ENCODE measurements around the gene KRTAP4-1.
"Not testable (repeated sequence)": the region's sequence is repeated elsewhere in the genome, so short reads cannot be mapped to it uniquely, and the experiment has no call there.

Gene KRTAP4-1

DNA sequence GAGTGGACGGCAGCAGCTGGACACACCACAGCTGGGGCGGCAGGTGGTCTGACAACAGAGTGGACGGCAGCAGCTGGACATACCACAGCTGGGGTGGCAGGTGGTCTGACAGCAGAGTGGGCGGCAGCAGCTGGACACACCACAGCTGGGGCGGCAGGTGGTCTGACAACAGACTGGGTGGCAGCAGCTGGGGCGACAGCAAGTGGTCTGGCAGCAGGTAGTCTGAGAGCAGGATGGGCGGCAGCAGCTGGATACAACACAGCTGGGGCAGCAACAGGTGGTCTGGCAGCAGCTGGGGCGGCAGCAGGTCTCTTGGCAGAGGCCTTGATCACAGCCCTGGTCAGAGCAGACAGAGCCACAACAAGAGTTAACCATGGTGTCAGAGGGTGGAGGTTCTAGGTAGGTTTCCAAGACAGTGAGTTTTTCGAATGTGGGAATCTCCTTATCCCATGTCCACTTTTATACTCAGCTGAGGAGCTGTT lies at the start of gene KRTAP4-1:
Gene KRTAP4-1 (minus strand): TSS at position 432 of the 482 bp plus-strand sequence. CDS start 57 bp downstream, at position 375.
- DNase-seq, result no peak

DNA sequence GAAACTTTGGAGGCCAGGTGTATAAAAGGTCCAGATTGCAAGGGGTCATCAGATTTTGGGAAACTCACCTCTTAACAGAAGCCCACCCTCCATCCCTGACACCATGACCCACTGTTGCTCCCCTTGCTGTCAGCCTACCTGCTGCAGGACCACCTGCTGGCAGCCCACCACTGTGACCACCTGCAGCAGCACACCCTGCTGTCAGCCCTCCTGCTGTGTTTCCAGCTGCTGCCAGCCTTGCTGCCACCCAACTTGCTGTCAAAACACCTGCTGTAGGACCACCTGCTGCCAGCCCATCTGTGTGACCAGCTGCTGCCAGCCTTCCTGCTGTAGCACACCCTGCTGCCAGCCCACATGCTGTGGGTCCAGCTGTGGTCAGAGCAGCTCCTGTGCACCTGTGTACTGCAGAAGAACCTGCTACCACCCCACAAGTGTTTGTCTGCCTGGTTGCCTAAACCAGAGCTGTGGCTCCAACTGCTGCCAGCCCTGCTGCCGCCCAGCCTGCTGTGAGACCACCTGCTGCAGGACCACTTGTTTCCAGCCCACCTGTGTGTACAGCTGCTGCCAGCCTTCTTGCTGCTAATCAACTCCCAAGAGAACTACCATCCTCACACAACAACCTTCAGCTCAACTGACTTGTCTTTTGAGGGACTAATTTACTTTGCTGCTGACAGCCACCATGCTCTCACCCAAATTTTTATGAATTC lies 47.8 kb upstream of the KRTAP4-1 start, which contains the start of gene KRTAP9-3:
Gene KRTAP9-3 (plus strand): TSS at position 51 of the 707 bp plus-strand sequence. CDS start 53 bp downstream, at position 104.
- DNase-seq, result not testable (repeated sequence)

DNA sequence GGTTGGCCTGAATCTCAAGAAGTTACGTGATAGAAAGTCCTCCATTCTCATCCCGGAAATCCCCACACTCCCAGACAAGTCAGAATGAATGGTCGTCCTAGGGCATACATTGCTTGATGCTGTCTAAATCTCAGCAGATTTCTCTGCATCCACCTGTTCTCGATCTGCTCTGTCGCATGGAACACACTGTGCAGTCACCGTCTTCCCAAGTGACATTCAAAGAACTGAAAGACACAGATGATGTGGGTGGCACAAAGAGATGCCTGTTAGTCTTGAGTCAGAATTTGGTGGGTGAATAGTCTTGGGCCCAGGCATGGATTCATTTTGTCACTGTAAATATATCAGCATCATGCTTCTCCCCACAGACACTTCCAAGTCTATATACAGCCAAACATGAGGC lies 47.0 kb upstream of the KRTAP4-1 start:
- no peak for DNase-seq

DNA sequence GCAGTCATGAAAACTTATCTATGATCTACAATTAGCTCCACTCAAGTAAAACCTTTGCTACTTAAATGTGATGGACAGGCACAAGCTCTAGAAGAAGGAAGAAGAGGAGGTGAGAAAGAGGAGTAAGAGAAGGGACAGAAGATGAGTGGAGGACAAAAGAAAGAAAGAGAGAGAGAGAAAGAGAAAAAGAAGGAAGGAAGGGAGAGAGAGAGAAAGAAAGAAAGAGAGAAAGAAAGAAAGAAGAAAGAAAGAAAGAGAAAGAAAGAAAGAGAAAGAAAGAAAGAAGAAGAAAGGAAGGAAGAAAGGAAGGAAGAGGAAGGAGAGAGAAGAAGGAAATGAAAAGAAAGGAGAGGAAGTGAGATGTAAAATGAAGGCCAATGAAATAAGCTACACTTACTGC lies 45.4 kb upstream of the KRTAP4-1 start:
- no peak for DNase-seq

DNA sequence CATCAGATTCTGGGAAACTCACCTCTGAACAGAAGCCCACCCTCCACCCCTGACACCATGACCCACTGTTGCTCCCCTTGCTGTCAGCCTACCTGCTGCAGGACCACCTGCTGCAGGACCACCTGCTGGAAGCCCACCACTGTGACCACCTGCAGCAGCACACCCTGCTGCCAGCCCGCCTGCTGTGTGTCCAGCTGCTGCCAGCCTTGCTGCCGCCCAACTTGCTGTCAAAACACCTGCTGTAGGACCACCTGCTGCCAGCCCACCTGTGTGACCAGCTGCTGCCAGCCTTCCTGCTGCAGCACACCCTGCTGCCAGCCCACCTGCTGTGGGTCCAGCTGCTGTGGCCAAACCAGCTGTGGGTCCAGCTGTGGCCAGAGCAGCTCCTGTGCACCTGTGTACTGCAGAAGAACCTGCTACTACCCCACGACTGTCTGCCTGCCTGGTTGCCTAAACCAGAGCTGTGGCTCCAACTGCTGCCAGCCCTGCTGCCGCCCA lies 41.9 kb upstream of the KRTAP4-1 start, which contains the start of gene KRTAP9-2:
Gene KRTAP9-2 (plus strand): TSS at position 51 of the 498 bp plus-strand sequence. CDS start 7 bp downstream, at position 58.
- not testable (repeated sequence) for DNase-seq

DNA sequence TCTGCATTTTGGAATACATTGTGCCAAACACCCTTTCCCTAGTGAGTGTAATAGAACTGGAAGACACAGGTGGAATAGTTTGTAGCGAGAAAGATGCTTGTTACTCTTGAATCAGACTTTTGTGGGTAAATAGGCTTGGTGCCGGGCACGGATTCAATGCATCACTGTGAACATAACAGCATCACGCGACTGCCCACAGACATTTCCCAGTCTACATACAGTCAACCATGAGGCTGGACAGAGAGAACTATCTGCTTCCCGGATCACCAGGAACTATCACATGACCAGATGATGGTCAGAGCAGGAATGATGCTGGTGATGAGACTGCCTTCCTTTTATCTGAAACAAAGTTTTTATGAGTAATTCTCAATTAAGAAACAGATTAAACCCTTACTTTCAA lies 41.3 kb upstream of the KRTAP4-1 start:
- DNase-seq, result no peak

DNA sequence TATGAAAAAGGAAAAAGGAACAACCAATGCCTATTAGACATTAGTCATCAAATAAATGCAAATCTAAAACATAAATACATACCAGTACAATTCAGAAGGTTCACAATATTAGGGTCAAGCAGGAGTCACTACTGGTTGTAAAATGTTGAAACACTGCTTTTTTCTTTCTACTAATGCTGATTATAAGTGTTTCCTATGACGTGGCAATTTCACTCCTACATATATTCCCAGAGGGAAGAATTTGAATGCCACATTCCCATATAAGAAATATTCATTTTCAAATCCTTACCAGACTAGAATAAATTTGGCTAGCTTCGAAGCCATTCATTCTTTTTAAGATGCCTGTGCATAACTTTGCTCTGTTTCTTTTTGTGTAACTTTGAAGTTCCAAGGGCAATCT lies 39.1 kb upstream of the KRTAP4-1 start:
- DNase-seq, result no peak

DNA sequence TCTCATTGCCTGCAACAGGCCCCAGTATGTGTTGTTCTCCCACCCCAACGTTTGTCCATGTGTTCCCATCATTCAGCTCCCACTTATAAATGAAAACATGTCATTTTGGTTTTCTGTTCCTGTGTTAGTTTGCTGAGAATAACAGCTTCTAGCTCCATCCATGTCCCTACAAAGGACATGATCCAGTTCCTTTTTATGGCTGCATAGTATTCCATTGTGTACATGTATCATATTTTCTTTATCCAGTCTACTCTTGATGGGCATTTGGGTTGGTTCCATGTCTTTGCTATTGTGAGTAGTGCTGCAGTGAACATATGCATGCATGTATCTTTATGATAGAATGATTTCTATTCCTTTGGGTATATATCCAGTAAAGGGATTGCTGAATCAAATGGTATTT lies 31.0 kb upstream of the KRTAP4-1 start:
- DNase-seq, result no peak

DNA sequence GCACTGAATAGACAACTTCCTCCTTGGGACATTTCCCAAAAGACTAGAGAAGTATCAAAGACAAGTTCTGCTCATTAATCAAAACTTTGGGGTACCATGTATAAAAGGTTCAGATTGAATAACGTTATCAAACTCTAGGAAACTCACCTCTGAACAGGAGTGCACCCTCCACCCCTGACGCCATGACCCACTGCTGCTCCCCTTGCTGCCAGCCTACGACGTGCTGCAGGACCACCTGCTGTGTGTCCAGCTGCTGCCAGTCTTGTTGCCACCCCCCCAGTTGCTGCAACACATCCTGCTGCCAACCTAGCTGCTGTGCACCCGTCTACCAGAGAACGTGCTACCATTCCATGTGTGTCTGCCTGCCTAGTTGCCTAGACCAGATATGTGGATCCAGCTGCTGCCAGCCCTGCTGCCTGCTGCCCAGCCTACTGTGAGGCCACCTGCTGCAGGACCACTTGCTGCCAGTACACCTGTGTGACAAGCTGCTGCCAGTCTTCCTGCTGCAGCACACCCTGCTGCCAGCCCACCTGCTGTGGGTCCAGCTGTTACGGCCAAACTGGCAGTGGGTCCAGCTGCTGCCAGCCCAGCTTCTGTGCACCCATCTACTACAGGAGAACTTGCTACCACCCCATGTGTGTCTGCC lies 27.9 kb upstream of the KRTAP4-1 start:
- DNase-seq, result no peak

DNA sequence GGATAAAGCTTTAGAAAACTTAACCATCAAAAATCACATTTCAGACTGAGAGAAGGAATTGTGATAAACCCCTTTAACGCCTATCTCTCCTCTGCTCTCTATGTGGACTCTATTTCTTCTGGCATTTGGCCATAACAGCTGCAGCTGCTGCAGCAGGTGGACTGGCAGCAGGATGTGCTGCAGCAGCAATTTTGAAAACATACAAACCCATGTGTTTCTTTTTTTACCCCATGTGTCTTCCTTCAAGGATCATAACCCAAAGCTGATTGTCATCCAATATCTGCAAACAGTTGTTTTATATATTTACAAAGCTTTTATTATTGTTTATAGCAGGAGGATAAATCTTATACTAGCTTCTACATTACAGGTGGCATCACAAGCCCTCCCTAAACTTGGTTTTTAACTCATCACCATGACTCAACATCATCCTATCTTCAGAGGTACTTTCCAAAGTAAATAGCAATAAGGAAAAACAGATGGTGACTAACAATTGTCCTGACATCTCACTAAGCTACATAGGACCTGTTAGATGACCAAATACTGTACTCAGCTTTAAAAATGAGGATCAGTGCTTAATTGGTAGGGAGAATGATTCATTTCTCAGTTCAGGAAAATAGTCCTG lies 27.2 kb upstream of the KRTAP4-1 start:
- DNase-seq, result no peak

DNA sequence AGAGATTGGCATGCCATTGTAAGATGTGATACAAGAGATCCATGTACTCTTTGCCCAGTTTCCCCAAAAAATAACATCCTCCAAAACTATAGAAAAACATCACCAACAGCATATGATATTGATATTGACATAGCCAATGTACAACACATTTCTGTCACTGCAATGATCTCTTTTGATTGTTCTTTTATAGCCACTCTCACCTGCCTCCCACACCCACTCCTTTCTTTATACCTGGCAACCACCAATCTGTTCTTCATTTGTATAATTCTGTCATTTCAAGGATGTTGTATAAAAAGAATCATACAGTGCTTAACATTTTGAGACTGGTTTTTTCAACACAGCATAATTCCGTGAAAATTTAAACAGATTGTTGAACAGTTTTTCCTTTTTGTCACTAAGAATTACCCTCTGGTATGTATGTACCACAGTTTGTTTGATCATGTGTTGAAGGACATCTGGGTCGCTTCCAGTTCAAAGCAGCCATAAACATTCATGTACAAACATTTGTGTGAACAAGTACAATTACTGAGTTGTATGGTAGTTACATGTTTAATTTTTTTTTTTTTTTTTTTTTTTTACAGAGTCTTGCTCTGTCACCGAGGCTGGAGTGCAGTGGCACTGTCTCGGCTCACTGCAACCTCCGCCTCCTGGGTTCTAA lies 14.8 kb upstream of the KRTAP4-1 start:
- no peak for DNase-seq

DNA sequence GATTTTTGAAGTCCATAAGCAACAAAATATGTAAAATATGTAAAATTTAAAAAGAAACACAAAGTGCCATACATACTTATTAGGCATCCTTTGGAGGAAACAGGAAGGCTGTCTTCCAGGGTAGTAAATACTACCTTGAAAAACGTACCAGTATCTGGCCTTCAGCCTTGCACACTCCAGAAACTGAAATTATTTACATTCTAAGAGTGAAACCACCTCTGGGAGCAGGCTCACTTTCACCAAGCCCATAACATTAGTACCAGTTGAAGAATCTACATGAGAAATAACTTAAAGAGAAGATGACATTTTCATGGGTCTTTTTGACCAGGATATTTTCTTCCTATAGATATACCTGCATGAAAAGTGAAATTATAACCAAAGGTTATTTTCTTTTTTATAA lies 11.4 kb upstream of the KRTAP4-1 start:
- no peak for DNase-seq

DNA sequence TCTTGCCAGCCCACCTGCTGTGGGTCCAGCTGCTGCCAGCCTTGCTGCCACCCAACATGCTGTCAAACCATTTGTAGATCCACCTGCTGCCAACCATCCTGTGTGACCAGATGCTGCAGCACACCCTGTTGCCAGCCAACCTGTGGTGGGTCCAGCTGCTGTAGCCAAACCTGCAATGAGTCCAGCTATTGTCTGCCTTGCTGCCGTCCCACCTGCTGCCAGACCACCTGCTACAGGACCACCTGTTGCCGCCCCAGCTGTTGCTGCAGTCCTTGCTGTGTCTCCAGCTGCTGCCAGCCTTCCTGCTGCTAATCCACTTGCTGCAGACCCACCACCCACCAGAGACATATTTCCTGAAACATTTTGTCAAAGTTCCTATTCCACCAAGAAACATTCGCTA lies 5.6 kb upstream of the KRTAP4-1 start:
- DNase-seq, result no peak

DNA sequence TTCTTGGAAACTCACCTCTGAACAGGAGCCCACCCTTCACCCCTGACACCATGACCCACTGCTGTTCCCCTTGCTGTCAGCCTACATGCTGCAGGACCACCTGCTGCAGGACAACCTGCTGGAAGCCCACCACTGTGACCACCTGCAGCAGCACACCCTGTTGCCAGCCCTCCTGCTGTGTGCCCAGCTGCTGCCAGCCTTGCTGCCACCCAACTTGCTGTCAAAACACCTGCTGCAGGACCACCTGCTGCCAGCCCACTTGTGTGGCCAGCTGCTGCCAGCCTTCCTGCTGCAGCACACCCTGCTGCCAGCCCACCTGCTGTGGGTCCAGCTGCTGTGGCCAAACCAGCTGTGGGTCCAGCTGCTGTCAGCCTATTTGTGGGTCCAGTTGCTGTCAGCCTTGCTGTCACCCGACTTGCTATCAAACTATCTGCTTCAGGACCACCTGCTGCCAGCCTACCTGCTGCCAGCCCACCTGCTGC lies 5.2 kb upstream of the KRTAP4-1 start, which contains the start of gene KRTAP9-1:
Gene KRTAP9-1 (plus strand): TSS at position 51 of the 482 bp plus-strand sequence. CDS start 0 bp downstream, at position 51.
- not testable (repeated sequence) for DNase-seq

DNA sequence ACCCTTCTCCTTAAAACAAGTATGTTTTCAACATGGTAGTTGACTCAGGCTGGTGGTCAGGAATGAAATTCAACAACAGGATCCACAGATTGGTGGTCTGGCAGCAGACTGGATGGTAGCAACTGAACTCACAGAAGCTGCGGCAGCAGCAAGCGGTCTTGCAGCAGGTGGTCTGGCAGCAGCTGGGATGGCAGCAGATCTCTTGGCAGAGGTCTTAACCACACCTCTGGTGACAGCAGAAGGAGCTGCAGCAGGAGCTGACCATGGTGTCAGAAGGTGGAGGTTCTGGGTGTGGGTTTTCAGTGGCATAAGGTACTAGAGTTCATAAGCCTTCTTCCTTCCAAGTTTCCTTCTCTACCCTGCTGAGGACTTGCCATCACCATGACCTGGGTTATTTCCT lies 2.2 kb upstream of the KRTAP4-1 start:
- DNase-seq, result no peak

DNA sequence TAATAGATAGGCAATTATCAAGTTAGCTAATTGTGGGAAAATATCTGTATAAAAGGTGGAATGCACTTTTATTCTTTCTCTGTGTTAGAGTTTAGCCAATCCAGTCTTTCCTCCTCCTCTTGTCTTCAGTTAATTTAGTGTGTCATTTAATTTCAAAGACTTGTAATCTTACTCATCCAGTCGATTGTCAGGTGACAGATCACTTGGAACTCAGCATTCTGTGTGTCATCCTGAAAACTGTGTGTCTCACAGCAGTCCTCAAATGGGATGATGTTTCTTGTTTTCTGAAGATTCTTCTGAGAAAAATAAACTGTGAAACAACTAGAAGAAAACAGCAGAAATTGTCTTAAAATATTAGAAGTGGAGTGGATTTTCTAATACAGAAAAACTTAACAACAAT lies 290 bp upstream of the KRTAP4-1 start:
- no peak for DNase-seq

DNA sequence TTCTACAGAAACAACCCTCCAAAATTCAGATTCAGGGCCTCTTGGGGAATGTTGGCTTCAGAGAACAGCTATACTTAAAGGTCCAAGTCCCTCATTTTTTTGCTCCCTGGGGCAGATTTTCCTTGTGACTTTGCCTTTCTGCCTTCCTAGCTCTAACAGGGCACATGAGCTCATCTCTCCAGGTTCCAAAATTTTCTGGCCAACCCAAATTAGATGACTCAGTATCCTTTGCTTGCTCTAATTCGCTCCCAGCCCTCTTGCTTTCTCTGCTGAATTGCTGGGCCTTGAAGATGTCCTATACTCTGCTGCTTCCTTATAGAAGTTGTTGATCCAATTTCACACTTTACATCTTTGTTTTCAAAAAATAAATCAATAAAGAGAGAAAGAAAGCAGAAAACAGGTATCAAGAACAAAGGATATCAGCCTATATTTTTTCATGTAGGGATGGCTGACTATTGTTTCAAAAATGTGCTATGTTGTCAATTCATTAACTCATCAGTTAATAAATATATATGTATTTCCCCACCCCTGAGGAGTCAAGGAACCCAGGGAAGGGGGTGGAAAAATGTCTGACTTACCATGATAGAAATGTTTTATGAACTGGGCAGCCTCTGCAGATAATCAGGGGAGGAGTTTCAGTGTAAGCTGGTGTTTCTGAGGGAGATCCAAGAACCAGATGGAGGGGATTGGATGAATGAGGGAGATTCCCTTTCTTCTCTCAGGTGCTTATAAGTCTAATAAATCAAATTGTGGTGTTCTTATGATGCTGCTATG lies 5.7 kb downstream of the KRTAP4-1 start:
- no peak for DNase-seq

DNA sequence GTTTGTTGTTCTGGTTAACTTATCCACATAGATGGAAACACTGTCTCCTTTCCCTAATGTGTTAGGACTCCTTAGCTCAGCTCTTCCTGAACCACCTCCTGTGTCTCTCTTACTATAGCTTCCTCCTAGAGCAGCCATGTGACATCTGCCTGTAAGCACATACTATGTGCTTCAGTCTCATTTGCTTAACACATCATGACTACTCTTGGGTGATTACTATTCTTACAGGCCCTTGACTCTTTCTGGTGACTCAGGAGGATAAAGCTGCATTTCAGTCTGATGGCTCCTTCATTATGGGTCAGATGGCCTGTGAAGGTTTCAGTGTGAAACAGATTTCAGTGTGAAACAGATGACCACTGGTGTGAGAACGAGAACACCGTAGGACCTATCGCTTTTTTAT lies 6.4 kb downstream of the KRTAP4-1 start:
- DNase-seq, result no peak

DNA sequence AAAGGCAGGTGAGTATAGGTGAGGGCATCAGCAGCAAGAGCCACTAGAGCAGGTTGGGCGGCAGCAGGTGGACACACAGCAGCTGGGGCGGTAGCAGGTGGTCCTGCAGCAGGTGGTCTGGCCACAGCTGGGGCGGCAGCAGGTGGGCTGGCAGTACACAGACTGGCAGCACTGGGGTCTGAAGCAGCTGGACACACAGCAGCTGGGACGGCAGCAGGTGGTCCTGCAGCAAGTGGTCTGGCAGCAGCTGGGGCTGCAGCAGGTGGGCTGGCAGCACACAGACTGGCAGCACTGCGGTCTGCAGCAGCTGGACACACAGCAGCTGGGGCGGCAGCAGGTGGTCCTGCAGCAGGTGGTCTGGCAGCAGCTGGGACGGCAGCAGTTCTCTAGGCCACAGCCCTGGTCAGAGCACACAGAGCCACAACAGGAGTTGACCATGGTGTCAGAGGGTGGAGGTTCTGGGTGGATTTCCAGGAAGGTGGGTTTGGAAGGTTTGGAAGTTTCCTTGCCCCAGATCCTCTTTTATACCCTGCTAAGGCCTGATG lies 6.9 kb downstream of the KRTAP4-1 start, which contains the start of gene KRTAP4-2:
Gene KRTAP4-2 (minus strand): TSS at position 495 of the 545 bp plus-strand sequence. CDS start 57 bp downstream, at position 438.
- DNase-seq, result no peak

DNA sequence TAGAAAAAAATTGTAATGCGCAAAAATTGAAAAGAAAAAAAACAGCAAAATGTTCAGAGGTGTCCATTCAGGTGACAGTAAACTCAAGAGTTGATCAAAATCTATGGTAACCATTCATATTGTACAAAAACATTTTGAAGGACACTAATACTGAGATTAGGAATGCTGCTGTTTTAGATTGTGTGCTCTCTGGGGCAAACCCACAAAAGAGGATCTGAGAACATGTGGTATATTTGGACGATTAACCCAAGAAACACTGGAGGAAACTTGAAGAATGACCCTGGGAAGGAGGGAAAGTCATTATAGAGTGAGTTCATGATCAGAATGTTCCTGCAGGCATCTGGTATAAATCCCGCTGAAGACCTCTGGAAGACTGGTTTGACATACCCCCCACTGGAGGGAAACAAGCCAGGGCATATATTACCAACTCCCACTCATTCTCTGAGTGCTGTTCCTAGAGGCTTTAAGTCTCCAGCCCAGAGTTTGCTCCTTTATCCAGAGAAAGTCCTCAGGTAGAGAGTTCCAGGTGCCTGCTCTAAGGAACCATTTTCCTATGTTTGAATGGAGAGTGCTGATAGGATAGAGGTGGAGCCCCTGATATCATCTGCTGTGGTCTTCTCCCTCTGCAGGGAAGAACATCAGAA lies 7.8 kb downstream of the KRTAP4-1 start:
- DNase-seq, result no peak

DNA sequence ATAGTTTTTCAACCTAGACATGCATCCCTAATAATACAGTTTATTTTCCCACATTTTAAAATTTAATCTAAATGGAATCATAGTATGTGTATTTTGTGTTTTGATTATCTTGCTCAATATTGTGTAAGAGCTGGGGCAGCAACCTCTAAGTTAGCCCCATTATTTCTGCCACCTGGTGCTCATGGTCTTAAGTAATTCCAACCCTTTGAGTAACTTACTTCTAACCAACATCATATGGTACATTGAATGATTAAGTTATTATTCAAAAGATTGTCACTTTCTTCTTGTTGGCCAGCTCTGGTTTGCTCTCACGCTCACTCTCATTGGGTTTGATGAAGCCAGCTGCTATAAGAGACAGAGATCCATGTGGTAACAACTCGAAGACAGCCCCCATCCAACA lies 12.8 kb downstream of the KRTAP4-1 start:
- DNase-seq, result no peak

Measured in NCI-H2107 (cell line).